ENCODE data around the gene MIOX. TPM values are rescaled to one million over a fixed set of nuclear protein-coding genes. Genes with fewer than 3 reads are reported as not detected.
A peak's percentile ranks its signal among the peaks of the same experiment; 100 is the strongest.

MIOX gene
- total and polyA plus RNA-seq, 2 of the 13 experiments (the other 11 are each of a cell fraction or from before 2014, with no cell fraction given), result 1.5 to 2.9 TPM

GRCh38 chr22:50529897-50530579, 43.4 kb downstream of the MIOX start, which contains the start of gene TYMP (continued):
- TF ChIP-seq ZNF318 (CRISPR knock-in tag; IDR thresholded peaks at IDR 0.05) (peak; percentile 57), NR1H2 (CRISPR knock-in tag; IDR thresholded peaks at IDR 0.05; ENCODE audit: borderline replicate concordance, low read depth) (0 out of 2 replicates have a peak, but pooled peaks have one; percentile 10), MAFK (conservative IDR thresholded peaks at IDR 0.05 in 1 of 2, IDR thresholded peaks at IDR 0.05 in 1 of 2; ENCODE audit: low read length in 2 of 2) (no peak), ZNF18 (CRISPR knock-in tag; IDR thresholded peaks at IDR 0.05; ENCODE audit: insufficient replicate concordance) (no peak), FOXM1 (CRISPR knock-in tag; IDR thresholded peaks at IDR 0.05) (peak; percentile 35; the same call in 1 of the 2 replicates), ATF4 (CRISPR knock-in tag; IDR thresholded peaks at IDR 0.05) (no peak; a peak in 1 of 4 replicates), ZNF839 (CRISPR knock-in tag; IDR thresholded peaks at IDR 0.05; ENCODE audit: borderline replicate concordance) (no peak), ZNF446 (CRISPR knock-in tag; IDR thresholded peaks at IDR 0.05) (peak; percentile 24; the same call in 1 of the 2 replicates), SRY (CRISPR knock-in tag; IDR thresholded peaks at IDR 0.05) (peak; percentile 84), TAF15 (IDR thresholded peaks at IDR 0.05; ENCODE audit: low read depth, low read length, poor library complexity, severe bottlenecking) (no peak), ZNF770 (CRISPR knock-in tag; IDR thresholded peaks at IDR 0.05) (peak; percentile 55; the same call in 1 of the 2 replicates), SAFB2 (CRISPR knock-in tag; IDR thresholded peaks at IDR 0.05; ENCODE audit: borderline replicate concordance, low read depth) (peak; percentile 13; the same call in 1 of the 2 replicates), CBFB (CRISPR knock-in tag; IDR thresholded peaks at IDR 0.05) (peak; percentile 9; the same call in 1 of the 2 replicates)
